Colonic mucosa (tissue), 4 donors: ENCODE measurements around the gene CERS5. TPM values are rescaled to one million over a fixed set of nuclear protein-coding genes. Genes with fewer than 3 reads are reported as not detected.

Experiments used
- DNase-seq: peaks from one replicate; pipeline ENCODE4 v3.0.0-alpha.2; 2020
- H3K27ac ChIP-seq: fragments of 200-600 bp; one replicate; pipeline ENCODE4 v1.8.0; 2021
- H3K27me3 ChIP-seq: fragments of 200-600 bp; one replicate; pipeline ENCODE4 v1.8.0; 2021
- H3K36me3 ChIP-seq: fragments of 200-600 bp; one replicate; pipeline ENCODE4 v1.8.0; 2021
- H3K4me1 ChIP-seq: fragments of 200-600 bp; one replicate; pipeline ENCODE4 v1.8.0; 2021; ENCODE audit warnings: mild to moderate bottlenecking
- H3K4me3 ChIP-seq: fragments of 200-600 bp; one replicate; pipeline ENCODE4 v1.8.0; 2021
- H3K9ac ChIP-seq, 2 donors: one replicate each; pipeline ENCODE4 v1.7.0; 2013; ENCODE audit warnings: control low read depth in 2 of 2, low read depth in 2 of 2, low read length in 2 of 2
- H3K9me3 ChIP-seq: fragments of 200-600 bp; one replicate; pipeline ENCODE4 v1.8.0; 2021
- intact Hi-C: fragments of 100-400 bp; cut with DNase I; formaldehyde crosslinking; loops from one replicate; pipeline ENCODE4 v1.14.1; 2022
- total RNA-seq, 2 donors: library from RNA; stranded (reverse); fragmentation: NEBNext Ultra II Directional in 1 of 2; extraction: Animal tissue kit (Norgen Biotek cat#: 25700) in 1 of 2; gene quantifications; one replicate each; pipeline ENCODE4 v1.2.1, GENCODE V29; 2021
- TF ChIP-seq, protein P1 (sequence below): fragments of 200-600 bp; IDR thresholded peaks from one replicate; pipeline ENCODE4 v1.8.0; 2022; ENCODE audit warnings: antibody characterized with exemption, mild to moderate bottlenecking
- donor health status: healthy.
- donor health status: DM: no; HTN: no; CAD: no.
- donor health status: DM: no; HTN: no; CAD: no.

The CERS5 gene
- total RNA-seq, 2 donors from 2014 or later, result 17.6 to 19.4 TPM

DNA sequence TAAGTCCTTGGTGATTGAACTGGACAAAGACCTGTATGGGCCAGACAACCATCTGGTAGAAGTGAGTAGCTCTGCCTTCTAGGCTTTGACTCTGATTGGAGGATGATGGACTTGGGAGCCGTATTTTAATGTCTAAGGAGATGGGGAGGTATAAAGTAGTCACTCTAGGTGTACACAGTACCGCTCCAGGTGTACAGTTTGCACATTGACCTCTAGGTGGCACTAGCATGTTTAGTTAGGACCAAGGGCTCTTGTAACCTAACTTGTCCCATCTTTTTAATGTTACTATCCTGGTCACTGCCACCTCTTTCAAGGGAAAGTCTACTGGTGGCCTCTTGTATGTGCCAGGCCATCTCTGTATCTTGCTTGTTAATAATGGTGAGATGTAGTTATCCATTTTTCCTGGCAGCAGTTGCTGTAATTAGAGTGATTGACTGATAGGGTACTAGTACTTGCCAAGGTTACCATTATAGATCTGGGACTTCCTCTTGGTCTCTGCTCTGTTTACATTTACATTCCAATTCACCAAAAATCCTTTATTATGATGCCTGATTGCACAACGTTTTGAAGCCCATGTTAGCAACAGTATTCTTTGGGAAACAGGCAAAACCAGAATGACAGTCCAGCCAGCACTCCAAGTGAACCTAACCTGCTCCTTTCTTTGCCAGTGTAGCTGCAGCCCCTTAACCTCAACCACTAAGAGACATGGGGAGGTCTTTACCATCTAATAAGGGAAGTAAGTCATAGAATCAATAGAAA lies 78.4 kb downstream of the CERS5 start:
- H3K9me3 ChIP-seq, result no peaks in the 10 kb centered on the region
- peaks cover 22% of the 10 kb centered on the region for H3K36me3 ChIP-seq
- no peak overlapping the region for H3K27ac ChIP-seq
- TF ChIP-seq, protein P1, sequence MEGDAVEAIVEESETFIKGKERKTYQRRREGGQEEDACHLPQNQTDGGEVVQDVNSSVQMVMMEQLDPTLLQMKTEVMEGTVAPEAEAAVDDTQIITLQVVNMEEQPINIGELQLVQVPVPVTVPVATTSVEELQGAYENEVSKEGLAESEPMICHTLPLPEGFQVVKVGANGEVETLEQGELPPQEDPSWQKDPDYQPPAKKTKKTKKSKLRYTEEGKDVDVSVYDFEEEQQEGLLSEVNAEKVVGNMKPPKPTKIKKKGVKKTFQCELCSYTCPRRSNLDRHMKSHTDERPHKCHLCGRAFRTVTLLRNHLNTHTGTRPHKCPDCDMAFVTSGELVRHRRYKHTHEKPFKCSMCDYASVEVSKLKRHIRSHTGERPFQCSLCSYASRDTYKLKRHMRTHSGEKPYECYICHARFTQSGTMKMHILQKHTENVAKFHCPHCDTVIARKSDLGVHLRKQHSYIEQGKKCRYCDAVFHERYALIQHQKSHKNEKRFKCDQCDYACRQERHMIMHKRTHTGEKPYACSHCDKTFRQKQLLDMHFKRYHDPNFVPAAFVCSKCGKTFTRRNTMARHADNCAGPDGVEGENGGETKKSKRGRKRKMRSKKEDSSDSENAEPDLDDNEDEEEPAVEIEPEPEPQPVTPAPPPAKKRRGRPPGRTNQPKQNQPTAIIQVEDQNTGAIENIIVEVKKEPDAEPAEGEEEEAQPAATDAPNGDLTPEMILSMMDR, result peak; percentile 73
- peak; percentile 81 for DNase-seq
- no peaks in the 10 kb centered on the region for H3K27me3 ChIP-seq
- no peak overlapping the region for H3K4me3 ChIP-seq
- no peaks in the 10 kb centered on the region for H3K4me1 ChIP-seq
- no peak overlapping the region for H3K9ac ChIP-seq
- intact Hi-C loops, result loop anchor here (10.0 kb wide), 1 partner anchor 226 kb away; no protein-coding TSS in a partner anchor

DNA sequence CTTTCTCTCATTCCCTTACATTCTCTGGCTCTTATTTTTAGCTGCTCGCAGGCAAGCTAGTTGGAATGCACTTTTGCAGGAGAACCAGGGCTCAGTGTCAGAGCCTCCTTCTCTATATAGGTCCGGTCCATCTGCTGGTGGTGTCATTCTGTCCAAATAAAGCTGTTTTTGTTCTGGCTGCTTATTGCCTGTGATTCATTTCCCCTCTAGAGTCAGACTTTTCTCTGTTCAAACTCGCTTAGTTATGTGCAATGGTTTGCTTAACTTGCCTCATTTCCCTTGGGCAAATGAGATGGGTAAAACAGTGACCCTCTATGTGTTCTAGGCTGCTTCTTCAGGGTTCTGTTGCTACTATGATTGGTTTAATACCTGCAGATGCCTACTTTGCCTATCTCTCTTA lies 79.2 kb downstream of the CERS5 start:
- Histone ChIP-seq H3K9me3 (no peaks in the 10 kb centered on the region), H3K27me3 (no peaks in the 10 kb centered on the region), H3K9ac (no peak overlapping the region), H3K4me3 (no peak overlapping the region), H3K4me1 (no peaks in the 10 kb centered on the region), H3K36me3 (peaks cover 22% of the 10 kb centered on the region), H3K27ac (no peak overlapping the region)
- intact Hi-C loops, result loop anchor here (10.0 kb wide), 1 partner anchor 227 kb away; no protein-coding TSS in a partner anchor
- TF ChIP-seq, protein P1, result no peak
- no peak for DNase-seq

DNA sequence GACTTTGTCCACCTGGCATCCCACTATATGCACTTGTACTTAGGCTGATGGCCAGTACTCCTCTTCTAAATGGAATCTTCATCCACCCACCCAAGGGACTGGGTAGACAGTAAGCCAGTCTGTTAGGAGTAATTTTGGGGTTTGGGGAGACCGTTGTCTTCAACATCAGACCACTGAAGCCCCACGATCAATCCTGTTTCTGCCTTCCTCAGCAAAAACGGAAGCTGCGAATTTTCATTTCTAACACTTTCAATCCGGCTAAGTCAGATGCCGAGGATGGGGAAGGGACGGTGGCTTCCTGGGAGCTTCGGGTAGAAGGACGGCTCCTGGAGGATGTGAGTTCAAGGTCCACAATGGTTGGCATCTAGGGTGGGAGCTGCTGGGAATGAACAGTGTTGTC lies 80.0 kb downstream of the CERS5 start:
- H3K4me1 ChIP-seq, result no peaks in the 10 kb centered on the region
- H3K4me3 ChIP-seq, result no peak overlapping the region
- no peak overlapping the region for H3K9ac ChIP-seq
- TF ChIP-seq, protein P1, result no peak
- H3K9me3 ChIP-seq, result no peaks in the 10 kb centered on the region
- no peak overlapping the region for H3K27ac ChIP-seq
- peaks cover 20% of the 10 kb centered on the region for H3K36me3 ChIP-seq
- DNase-seq, result no peak
- intact Hi-C loops, result loop anchor here (10.0 kb wide), 1 partner anchor 228 kb away; no protein-coding TSS in a partner anchor
- H3K27me3 ChIP-seq, result no peaks in the 10 kb centered on the region

DNA sequence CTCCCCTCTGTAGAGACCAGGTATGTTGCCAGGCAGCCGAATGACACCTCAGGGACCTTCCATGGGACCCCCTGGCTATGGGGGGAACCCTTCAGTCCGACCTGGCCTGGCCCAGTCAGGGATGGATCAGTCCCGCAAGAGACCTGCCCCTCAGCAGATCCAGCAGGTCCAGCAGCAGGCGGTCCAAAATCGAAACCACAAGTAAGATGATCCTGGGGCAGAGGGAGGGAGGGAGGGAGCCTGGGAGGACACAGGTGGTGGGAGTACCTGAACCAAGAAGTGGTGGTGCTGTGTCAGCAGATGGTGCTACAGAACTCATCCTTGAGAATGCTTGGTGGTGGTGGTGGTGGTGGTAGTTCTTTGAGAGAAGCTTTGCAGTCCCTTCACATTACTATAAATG lies 81.0 kb downstream of the CERS5 start:
- Histone ChIP-seq H3K36me3 (peaks cover 14% of the 10 kb centered on the region), H3K9ac (peak overlapping the region; percentile 36 to 52), H3K4me1 (no peaks in the 10 kb centered on the region), H3K4me3 (peak overlapping the region; percentile 93), H3K9me3 (no peaks in the 10 kb centered on the region), H3K27me3 (no peaks in the 10 kb centered on the region), H3K27ac (no peak overlapping the region)
- no peak for DNase-seq
- TF ChIP-seq, protein P1, result no peak
- intact Hi-C loops, result loop anchor here (10.0 kb wide), 1 partner anchor 229 kb away; no protein-coding TSS in a partner anchor

DNA sequence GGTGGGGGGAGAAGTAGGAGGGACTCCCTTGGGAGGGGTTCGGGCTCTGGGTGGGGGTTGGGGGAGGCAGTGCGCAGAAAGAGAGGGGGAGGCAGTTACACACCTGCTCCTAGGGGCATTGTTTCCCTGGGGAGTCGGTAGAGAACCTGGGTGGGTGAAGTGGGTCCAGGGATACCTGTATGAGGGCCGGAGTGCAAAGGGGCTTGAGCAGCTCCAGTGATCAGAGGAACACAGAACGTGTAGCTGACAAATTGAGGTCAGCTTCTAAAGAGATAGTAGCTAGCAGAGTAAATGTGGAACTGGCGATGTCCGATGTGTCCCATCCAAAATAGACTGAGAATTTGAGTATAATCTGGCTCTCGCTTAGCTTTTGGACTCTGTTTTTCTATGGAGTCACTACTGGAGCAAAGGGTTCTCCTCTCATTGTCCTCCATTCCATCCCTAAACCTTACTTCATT lies 81.5 kb downstream of the CERS5 start:
- Histone ChIP-seq H3K9me3 (no peaks in the 10 kb centered on the region), H3K9ac (peak overlapping the region; percentile 36 to 52), H3K36me3 (peaks cover 14% of the 10 kb centered on the region), H3K27me3 (no peaks in the 10 kb centered on the region), H3K27ac (peak overlapping the region; percentile 88), H3K4me3 (peak overlapping the region; percentile 93), H3K4me1 (no peaks in the 10 kb centered on the region)
- intact Hi-C loops, result loop anchor here (10.0 kb wide), 1 partner anchor 229 kb away; no protein-coding TSS in a partner anchor
- DNase-seq, result no peak
- TF ChIP-seq, protein P1, result no peak
